ENCODE data around the gene KLF11. TPM values are rescaled to one million over a fixed set of nuclear protein-coding genes. Genes with fewer than 3 reads are reported as not detected.
"Not testable (repeated sequence)": the region's sequence is repeated elsewhere in the genome, so short reads cannot be mapped to it uniquely, and the experiment has no call there.

Gene KLF11
- total RNA-seq, 2 donors from 2014 or later: 1.1 to 7.5 TPM

GRCh38 chr2:10006236-10007161, 36.9 kb upstream of the KLF11 start:
- H3K9me3 Mint-ChIP-seq: no peaks in the 10 kb centered on the region
- no peaks in the 10 kb centered on the region for H3K36me3 Mint-ChIP-seq
- peak in 1 of 2 donors; percentile 39 for DNase-seq (ENCODE audit: low spot score in 2 of 2)
- no peak overlapping the region for H3K27ac Mint-ChIP-seq
- peak; percentile 38 to 46 for ATAC-seq

- no peaks in the 10 kb centered on the region for H3K36me3 Mint-ChIP-seq
- peak overlapping the region in 1 of 2 donors; percentile 44 for H3K27ac Mint-ChIP-seq
- ATAC-seq: no peak
- DNase-seq (ENCODE audit: low spot score in 2 of 2): no peak
- no peaks in the 10 kb centered on the region for H3K9me3 Mint-ChIP-seq
Measured at GRCh38 chr2:10007435-10007834, 35.9 kb upstream of the KLF11 start.

GRCh38 chr2:10007921-10008808, 35.2 kb upstream of the KLF11 start:
- ATAC-seq (no peak), DNase-seq (ENCODE audit: low spot score in 2 of 2) (no peak)
- H3K9me3 Mint-ChIP-seq: no peaks in the 10 kb centered on the region
- no peaks in the 10 kb centered on the region for H3K36me3 Mint-ChIP-seq
- H3K27ac Mint-ChIP-seq: no peak overlapping the region

GRCh38 chr2:10008809-10009176, 34.6 kb upstream of the KLF11 start:
- ATAC-seq: no peak
- no peak overlapping the region for H3K27ac Mint-ChIP-seq

GRCh38 chr2:10009271-10009810, 34.0 kb upstream of the KLF11 start:
- no peak overlapping the region for H3K27ac Mint-ChIP-seq
- no peaks in the 10 kb centered on the region for H3K9me3 Mint-ChIP-seq
- ATAC-seq: no peak
- no peak for DNase-seq (ENCODE audit: low spot score in 2 of 2)
- no peaks in the 10 kb centered on the region for H3K36me3 Mint-ChIP-seq

More at GRCh38 chr2:10008809-10009176, 34.6 kb upstream of the KLF11 start:
- Mint-ChIP-seq H3K9me3 (no peaks in the 10 kb centered on the region), H3K36me3 (no peaks in the 10 kb centered on the region)
- no peak for DNase-seq (ENCODE audit: low spot score in 2 of 2)

- H3K36me3 Mint-ChIP-seq: no peaks in the 10 kb centered on the region
- DNase-seq (ENCODE audit: low spot score in 2 of 2) (no peak), ATAC-seq (no peak)
- H3K27ac Mint-ChIP-seq: no peak overlapping the region
- no peaks in the 10 kb centered on the region for H3K9me3 Mint-ChIP-seq
Measured at GRCh38 chr2:10009811-10010781, 33.3 kb upstream of the KLF11 start.

- H3K9me3 Mint-ChIP-seq; DNase-seq (ENCODE audit: low spot score in 2 of 2): not testable (repeated sequence)
Measured at GRCh38 chr2:10010861-10011605, 32.3 kb upstream of the KLF11 start.

GRCh38 chr2:10011606-10012325, 31.6 kb upstream of the KLF11 start:
- H3K9me3 Mint-ChIP-seq; H3K27ac Mint-ChIP-seq; H3K36me3 Mint-ChIP-seq; DNase-seq (ENCODE audit: low spot score in 2 of 2); ATAC-seq: not testable (repeated sequence)

More at GRCh38 chr2:10010861-10011605, 32.3 kb upstream of the KLF11 start:
- H3K36me3 Mint-ChIP-seq, H3K27ac Mint-ChIP-seq, ATAC-seq: not testable (repeated sequence)

GRCh38 chr2:10012366-10012962, 30.9 kb upstream of the KLF11 start:
- ATAC-seq; H3K36me3 Mint-ChIP-seq; H3K27ac Mint-ChIP-seq; DNase-seq (ENCODE audit: low spot score in 2 of 2); H3K9me3 Mint-ChIP-seq: not testable (repeated sequence)

GRCh38 chr2:10012963-10013461, 30.3 kb upstream of the KLF11 start:
- ATAC-seq: peak in 1 of 2 donors; percentile 20
- DNase-seq (ENCODE audit: low spot score in 2 of 2): no peak
- Mint-ChIP-seq H3K27ac (no peak overlapping the region), H3K9me3 (no peaks in the 10 kb centered on the region), H3K36me3 (no peaks in the 10 kb centered on the region)

- not testable (repeated sequence) for ATAC-seq; H3K27ac Mint-ChIP-seq; DNase-seq (ENCODE audit: low spot score in 2 of 2); H3K9me3 Mint-ChIP-seq; H3K36me3 Mint-ChIP-seq
Measured at GRCh38 chr2:10013651-10014417, 29.5 kb upstream of the KLF11 start.

- no peaks in the 10 kb centered on the region for H3K9me3 Mint-ChIP-seq
- no peaks in the 10 kb centered on the region for H3K36me3 Mint-ChIP-seq
- DNase-seq (ENCODE audit: low spot score in 2 of 2): no peak
- ATAC-seq: no peak
- H3K27ac Mint-ChIP-seq: no peak overlapping the region
Measured at GRCh38 chr2:10014418-10015190, 28.7 kb upstream of the KLF11 start.

GRCh38 chr2:10015376-10015989, 27.9 kb upstream of the KLF11 start:
- H3K36me3 Mint-ChIP-seq; ATAC-seq; DNase-seq (ENCODE audit: low spot score in 2 of 2); H3K27ac Mint-ChIP-seq; H3K9me3 Mint-ChIP-seq: not testable (repeated sequence)
